ENCODE results near the gene C13orf46.

GRCh38 chr13:113969973-113970611 is 3.8 kb downstream of the C13orf46 start:
- peak in 1 of 3 donors; percentile 4 for TF ChIP-seq CTCF (IDR thresholded peaks at IDR 0.05)
- TF ChIP-seq POLR2AphosphoS5 (IDR thresholded peaks at IDR 0.05), result no peak
